Measurements from ENCODE around the gene TRMT44.
A peak's percentile ranks its signal among the peaks of the same experiment; 100 is the strongest.

Gene TRMT44

DNA sequence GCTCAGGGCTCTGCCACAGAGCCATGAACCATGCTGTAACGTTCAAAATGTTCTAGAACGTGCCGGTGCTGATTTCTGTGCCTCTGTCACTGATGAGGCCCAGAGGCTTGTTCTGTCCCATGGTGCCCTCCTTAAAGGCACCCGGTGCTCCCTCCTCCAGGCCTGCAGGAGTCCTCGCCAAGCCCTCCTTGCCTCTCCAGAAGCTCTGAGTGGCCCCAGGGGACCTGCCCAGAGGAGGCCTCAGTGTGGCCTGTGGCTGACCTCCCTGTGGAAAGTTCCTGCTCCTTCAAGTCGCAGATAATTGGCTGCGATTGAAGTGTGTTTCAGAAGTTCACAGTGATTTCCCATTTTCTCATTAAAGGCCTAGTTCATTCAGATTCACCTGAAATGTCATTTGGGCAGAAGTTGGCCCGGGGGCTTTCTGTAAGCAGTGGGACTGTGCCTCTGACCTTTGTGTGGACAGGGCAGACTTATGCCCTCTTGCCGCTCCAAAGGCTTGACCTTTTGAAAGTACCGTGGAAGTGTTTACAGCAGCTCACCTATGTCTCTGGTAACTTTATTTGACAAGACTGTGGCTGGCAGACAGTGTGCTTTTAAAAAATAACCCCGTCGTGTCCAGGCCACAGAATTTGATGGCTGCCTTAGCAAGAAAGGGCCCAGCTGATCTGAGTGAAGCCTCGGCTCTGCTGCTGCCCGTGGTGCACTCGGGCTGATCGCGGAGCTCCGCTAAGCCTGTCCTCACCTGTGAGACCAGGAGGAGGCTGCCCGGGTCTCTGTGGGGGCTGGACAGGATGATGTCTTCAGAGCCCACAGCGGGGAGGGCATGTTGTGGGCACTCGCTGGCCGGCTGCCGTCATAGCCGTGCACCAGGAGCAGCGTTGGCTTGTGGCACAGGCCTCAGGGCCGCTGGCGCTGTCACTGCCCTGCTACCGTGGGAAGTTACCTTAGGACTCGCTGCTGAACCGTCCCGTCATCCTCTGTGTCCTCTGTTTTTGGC, 25.3 kb downstream of the TRMT44 start:
- H3K27me3 ChIP-seq (replicated peaks; ENCODE audit: control insufficient read depth, insufficient read depth, low read length, poor library complexity, severe bottlenecking) = no peaks in the 10 kb centered on the region
- DNase-seq = no peak
- H3K4me3 ChIP-seq (ENCODE audit: insufficient read depth, low read depth, low read length, poor library complexity, severe bottlenecking) = no peak overlapping the region
- H3K27ac ChIP-seq (ENCODE audit: insufficient read depth, low read length, poor library complexity, severe bottlenecking) = no peak overlapping the region
- no peaks in the 10 kb centered on the region for H3K9me3 ChIP-seq (ENCODE audit: control insufficient read depth, low read length)
- peaks cover 47% of the 10 kb centered on the region for H3K36me3 ChIP-seq (ENCODE audit: control insufficient read depth, insufficient read depth, low read length)
- H3K4me1 ChIP-seq (ENCODE audit: control insufficient read depth, insufficient read depth, low read length, poor library complexity, severe bottlenecking) = no peaks in the 10 kb centered on the region

DNA sequence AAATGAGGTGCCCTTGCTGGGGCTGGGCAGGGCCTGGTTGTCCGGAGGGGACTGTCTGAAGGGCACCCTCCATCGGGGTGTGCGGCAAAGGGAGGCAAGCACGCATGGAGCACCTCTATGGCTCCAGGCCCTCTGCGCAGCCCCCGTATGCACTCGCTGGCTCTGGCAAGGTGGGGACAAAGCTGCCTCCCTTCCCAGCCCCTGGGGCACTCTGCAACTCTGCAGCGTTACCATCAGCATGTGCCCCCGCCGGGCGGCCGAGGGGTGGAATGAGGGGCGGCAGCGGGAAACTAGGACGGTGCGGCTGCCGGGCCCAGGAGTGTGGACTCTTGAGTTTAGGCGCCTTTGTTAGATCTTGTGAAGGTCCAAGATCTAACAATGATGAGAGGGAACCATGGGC, 26.4 kb downstream of the TRMT44 start:
- Histone ChIP-seq H3K27ac (ENCODE audit: insufficient read depth, low read length, poor library complexity, severe bottlenecking) (no peak overlapping the region), H3K4me1 (ENCODE audit: control insufficient read depth, insufficient read depth, low read length, poor library complexity, severe bottlenecking) (no peaks in the 10 kb centered on the region), H3K4me3 (ENCODE audit: insufficient read depth, low read depth, low read length, poor library complexity, severe bottlenecking) (no peak overlapping the region), H3K36me3 (ENCODE audit: control insufficient read depth, insufficient read depth, low read length) (peaks cover 47% of the 10 kb centered on the region), H3K9me3 (ENCODE audit: control insufficient read depth, low read length) (no peaks in the 10 kb centered on the region), H3K27me3 (replicated peaks; ENCODE audit: control insufficient read depth, insufficient read depth, low read length, poor library complexity, severe bottlenecking) (no peaks in the 10 kb centered on the region)
- DNase-seq = no peak

DNA sequence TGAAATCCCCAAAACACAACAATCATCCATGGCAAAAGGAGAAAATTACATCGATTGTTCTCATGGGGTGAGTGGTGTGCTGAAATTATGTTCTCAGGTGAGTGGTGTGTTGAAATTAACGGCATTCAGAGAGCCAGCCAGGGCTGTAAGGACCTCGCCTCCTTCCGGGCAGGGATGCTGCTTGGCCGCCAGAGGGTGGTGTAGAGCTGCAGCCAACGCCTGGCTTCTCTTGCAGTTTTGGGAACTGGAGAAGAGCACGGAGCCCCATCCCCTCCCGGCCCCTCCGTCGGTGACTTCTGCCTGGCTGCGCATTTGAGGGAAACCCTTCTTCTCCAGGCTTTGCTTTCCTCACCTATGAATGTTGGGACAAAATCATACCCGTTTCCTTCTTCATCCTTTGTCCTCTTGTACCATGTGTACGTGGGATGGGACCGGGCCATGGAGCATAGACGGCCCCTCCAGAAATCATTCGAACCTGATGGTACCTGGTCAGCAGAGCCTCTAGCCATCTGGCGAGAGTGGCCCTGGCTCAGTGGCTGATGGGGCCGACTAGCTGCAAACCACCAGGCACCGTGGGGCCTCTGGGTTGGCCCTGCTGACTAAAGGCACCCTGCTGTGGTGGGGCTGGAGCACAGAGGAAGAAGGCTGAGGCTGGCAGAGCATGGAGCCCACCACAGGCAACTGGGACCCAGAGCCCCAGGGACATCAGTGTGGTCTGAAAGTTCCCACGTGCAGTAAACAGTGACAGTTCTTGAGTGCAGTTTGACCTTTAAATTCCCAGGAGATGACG, 28.4 kb downstream of the TRMT44 start:
- H3K36me3 ChIP-seq (ENCODE audit: control insufficient read depth, insufficient read depth, low read length) = peaks cover 40% of the 10 kb centered on the region
- H3K9me3 ChIP-seq (ENCODE audit: control insufficient read depth, low read length) = no peaks in the 10 kb centered on the region
- H3K27ac ChIP-seq (ENCODE audit: insufficient read depth, low read length, poor library complexity, severe bottlenecking) = no peak overlapping the region
- no peaks in the 10 kb centered on the region for H3K4me1 ChIP-seq (ENCODE audit: control insufficient read depth, insufficient read depth, low read length, poor library complexity, severe bottlenecking)
- DNase-seq = peak in 1 of 3 donors; percentile 14
- H3K4me3 ChIP-seq (ENCODE audit: insufficient read depth, low read depth, low read length, poor library complexity, severe bottlenecking) = no peak overlapping the region
- H3K27me3 ChIP-seq (replicated peaks; ENCODE audit: control insufficient read depth, insufficient read depth, low read length, poor library complexity, severe bottlenecking) = no peaks in the 10 kb centered on the region

DNA sequence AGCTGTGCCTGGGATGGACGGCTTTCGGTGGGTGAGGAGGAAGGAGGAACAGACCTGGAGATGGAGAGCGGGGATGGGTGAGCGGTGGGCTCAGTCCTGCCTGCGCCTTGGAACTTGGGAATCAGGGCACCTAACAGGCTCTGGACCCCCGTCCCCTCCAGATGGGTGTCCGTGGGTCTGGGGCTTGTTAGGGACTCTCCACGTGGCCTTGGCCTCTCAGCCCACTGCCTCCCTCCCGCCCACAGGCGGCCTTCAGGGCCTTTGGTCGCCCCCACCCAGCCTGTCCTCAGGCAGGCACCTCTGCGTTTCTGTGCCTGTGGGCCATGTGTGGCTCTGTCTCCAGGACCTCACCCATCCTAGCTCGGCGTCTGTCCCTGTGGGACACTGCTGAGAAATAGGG, 29.0 kb downstream of the TRMT44 start:
- no peak overlapping the region for H3K4me3 ChIP-seq (ENCODE audit: insufficient read depth, low read depth, low read length, poor library complexity, severe bottlenecking)
- no peak overlapping the region for H3K27ac ChIP-seq (ENCODE audit: insufficient read depth, low read length, poor library complexity, severe bottlenecking)
- no peaks in the 10 kb centered on the region for H3K9me3 ChIP-seq (ENCODE audit: control insufficient read depth, low read length)
- no peak for DNase-seq
- no peaks in the 10 kb centered on the region for H3K4me1 ChIP-seq (ENCODE audit: control insufficient read depth, insufficient read depth, low read length, poor library complexity, severe bottlenecking)
- H3K36me3 ChIP-seq (ENCODE audit: control insufficient read depth, insufficient read depth, low read length) = peaks cover 39% of the 10 kb centered on the region
- H3K27me3 ChIP-seq (replicated peaks; ENCODE audit: control insufficient read depth, insufficient read depth, low read length, poor library complexity, severe bottlenecking) = no peaks in the 10 kb centered on the region

DNA sequence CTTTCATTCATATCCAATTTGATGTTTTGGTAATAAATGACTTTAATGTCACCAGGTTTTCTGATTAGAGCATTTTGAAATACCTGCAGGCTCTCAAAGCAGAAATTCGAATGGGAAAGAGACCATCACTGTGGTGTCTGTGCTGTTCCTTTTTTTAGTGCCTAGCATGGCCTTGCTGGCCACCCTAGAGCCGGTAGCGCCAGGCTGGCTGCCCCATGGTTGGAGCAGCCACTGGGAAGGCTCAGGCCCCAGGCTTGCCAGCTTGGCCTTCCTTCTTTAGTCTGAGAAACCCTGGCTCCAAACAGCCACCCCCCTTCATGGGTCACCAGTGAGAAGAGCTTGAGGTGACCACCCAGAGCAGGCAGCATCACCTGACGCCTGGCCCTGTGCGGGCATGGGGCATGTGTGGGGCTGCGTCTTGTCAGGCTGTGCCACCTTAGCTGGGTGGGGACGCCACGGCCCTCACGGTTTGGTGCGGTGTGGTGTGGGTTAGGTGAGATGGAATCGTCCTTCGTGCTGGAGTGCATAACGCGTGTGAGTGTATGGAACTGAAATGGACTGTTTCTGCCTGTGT, 30.0 kb downstream of the TRMT44 start:
- Histone ChIP-seq H3K27ac (ENCODE audit: insufficient read depth, low read length, poor library complexity, severe bottlenecking) (no peak overlapping the region), H3K4me1 (ENCODE audit: control insufficient read depth, insufficient read depth, low read length, poor library complexity, severe bottlenecking) (no peaks in the 10 kb centered on the region), H3K4me3 (ENCODE audit: insufficient read depth, low read depth, low read length, poor library complexity, severe bottlenecking) (no peak overlapping the region), H3K9me3 (ENCODE audit: control insufficient read depth, low read length) (no peaks in the 10 kb centered on the region), H3K36me3 (ENCODE audit: control insufficient read depth, insufficient read depth, low read length) (peaks cover 40% of the 10 kb centered on the region), H3K27me3 (replicated peaks; ENCODE audit: control insufficient read depth, insufficient read depth, low read length, poor library complexity, severe bottlenecking) (no peaks in the 10 kb centered on the region)
- DNase-seq = no peak

DNA sequence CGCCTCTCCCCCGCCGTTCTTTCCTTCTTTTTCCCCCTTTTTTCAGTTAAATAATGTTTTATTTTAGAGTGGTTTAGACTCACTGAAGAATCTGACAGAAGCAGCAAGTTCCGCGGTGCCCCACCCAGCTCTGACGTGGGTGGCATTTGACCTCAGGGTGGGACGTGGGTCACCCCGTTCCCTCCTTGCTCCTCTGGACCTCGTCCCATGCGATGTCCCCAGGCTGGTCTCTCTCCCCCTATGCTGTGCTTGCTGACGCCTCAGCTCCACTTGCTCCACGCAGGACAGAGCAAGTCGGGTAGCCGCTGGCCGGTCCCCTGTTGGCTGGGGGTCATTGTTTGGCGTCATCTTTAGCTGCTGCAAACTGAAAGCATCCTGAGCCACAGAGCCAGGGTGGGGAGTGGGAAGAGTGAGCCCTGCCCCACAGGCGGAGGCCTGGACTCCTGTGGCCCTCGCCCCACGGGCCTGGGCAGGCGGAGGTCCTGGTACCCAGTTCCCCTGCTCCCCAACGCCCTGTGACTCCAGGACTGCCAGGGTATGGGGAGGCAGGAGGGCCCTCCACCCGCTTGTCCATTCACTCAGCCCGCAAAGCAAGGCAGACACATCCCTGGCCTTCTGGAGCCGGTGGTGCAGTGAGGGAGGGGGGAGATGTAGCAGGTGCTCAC, 30.8 kb downstream of the TRMT44 start:
- Histone ChIP-seq H3K4me3 (ENCODE audit: insufficient read depth, low read depth, low read length, poor library complexity, severe bottlenecking) (no peak overlapping the region), H3K36me3 (ENCODE audit: control insufficient read depth, insufficient read depth, low read length) (peaks cover 42% of the 10 kb centered on the region), H3K27ac (ENCODE audit: insufficient read depth, low read length, poor library complexity, severe bottlenecking) (no peak overlapping the region), H3K4me1 (ENCODE audit: control insufficient read depth, insufficient read depth, low read length, poor library complexity, severe bottlenecking) (no peaks in the 10 kb centered on the region), H3K9me3 (ENCODE audit: control insufficient read depth, low read length) (no peaks in the 10 kb centered on the region), H3K27me3 (replicated peaks; ENCODE audit: control insufficient read depth, insufficient read depth, low read length, poor library complexity, severe bottlenecking) (no peaks in the 10 kb centered on the region)
- DNase-seq = no peak

DNA sequence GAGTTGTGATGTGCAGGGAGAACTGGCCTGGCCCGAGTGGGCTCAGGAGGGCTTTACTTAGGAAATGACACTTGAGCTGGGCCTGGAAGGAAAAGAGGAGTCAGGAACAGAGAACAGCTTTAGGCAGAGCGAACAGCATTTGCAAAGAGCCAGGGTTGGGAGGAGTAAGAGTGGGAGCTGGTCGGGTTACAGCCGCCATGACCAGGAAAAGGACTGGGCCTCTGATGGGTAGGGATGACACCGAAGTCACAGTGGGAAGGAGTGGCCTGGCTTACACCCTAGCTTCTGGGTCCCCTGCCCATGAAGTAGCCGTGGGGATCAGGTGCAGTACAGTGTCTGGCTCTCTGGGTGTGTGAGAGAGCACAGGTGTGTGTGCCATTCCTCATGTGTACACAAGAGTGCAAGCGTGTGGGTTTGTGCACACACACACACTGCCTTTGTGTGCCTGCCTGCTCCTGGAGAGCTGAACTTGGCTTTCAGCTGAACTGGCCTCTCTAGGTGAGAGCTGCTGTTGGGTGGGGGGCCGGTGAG, 31.6 kb downstream of the TRMT44 start:
- H3K9me3 ChIP-seq (ENCODE audit: control insufficient read depth, low read length) = no peaks in the 10 kb centered on the region
- H3K4me1 ChIP-seq (ENCODE audit: control insufficient read depth, insufficient read depth, low read length, poor library complexity, severe bottlenecking) = no peaks in the 10 kb centered on the region
- H3K4me3 ChIP-seq (ENCODE audit: insufficient read depth, low read depth, low read length, poor library complexity, severe bottlenecking) = no peak overlapping the region
- no peak for DNase-seq
- H3K27ac ChIP-seq (ENCODE audit: insufficient read depth, low read length, poor library complexity, severe bottlenecking) = no peak overlapping the region
- H3K27me3 ChIP-seq (replicated peaks; ENCODE audit: control insufficient read depth, insufficient read depth, low read length, poor library complexity, severe bottlenecking) = no peaks in the 10 kb centered on the region
- H3K36me3 ChIP-seq (ENCODE audit: control insufficient read depth, insufficient read depth, low read length) = peaks cover 43% of the 10 kb centered on the region

DNA sequence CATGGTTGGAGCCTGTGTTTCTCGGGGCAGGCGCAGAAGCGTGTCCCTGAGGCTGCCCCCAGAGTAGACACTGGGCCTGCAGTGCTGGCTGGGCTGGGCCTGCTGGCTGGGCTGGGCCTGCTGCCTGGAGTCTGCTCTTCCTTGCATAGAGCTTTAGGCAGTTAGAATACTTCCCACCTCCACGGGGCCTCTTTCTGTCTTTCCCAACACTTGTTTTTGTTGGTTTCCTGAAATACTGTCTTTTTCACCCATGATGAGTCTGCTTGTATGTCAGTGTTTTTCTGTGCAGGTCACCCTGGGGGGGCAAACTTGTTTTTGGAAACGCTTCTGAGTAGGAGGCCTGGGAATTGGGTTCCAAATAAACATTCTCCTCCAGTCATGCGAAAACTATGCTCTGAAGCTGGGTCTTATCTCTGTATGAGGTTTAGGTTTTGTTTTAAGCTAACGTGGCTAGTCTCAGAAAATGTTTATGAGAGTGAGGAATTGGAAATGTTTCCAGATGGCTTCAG, 32.2 kb downstream of the TRMT44 start:
- Histone ChIP-seq H3K27me3 (replicated peaks; ENCODE audit: control insufficient read depth, insufficient read depth, low read length, poor library complexity, severe bottlenecking) (no peaks in the 10 kb centered on the region), H3K4me3 (ENCODE audit: insufficient read depth, low read depth, low read length, poor library complexity, severe bottlenecking) (no peak overlapping the region), H3K9me3 (ENCODE audit: control insufficient read depth, low read length) (no peaks in the 10 kb centered on the region), H3K36me3 (ENCODE audit: control insufficient read depth, insufficient read depth, low read length) (peaks cover 40% of the 10 kb centered on the region), H3K27ac (ENCODE audit: insufficient read depth, low read length, poor library complexity, severe bottlenecking) (no peak overlapping the region), H3K4me1 (ENCODE audit: control insufficient read depth, insufficient read depth, low read length, poor library complexity, severe bottlenecking) (no peaks in the 10 kb centered on the region)
- no peak for DNase-seq

DNA sequence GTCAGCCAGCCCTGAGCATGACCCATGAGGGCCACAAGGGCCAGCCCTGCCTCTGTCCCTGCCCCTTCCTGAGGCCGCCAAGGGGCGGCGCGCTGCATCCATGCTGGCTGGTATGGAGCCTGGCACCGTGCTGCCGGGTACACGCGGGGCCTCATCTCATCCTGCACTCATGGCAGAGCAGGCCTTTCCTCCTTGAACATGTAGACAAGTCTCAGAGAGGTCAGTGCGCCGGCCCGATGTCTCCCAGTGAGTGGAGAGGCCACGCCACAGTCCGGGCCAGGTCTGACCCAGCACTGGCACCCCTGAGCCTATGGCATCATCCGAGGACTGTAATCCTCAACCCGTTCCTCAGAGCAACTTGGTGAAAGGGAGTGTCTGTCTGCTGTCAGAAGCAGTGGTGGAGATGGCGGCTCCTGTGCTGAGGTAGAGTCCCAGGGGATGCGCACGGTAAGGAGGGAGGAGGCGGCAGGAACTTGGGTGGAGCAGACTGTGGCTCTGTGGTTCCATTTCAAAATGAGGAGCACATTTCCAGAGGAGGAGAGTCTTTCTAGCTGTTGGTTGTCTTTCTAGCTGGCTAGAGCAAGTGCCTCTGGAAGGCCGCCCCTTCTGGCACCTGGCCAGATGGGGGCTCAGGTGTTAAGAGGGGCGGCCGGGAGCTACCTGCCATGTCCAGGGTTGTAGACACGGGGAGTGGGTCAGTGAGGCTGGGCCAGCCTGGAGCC, 32.8 kb downstream of the TRMT44 start:
- Histone ChIP-seq H3K27ac (ENCODE audit: insufficient read depth, low read length, poor library complexity, severe bottlenecking) (no peak overlapping the region), H3K9me3 (ENCODE audit: control insufficient read depth, low read length) (no peaks in the 10 kb centered on the region), H3K4me3 (ENCODE audit: insufficient read depth, low read depth, low read length, poor library complexity, severe bottlenecking) (no peak overlapping the region), H3K27me3 (replicated peaks; ENCODE audit: control insufficient read depth, insufficient read depth, low read length, poor library complexity, severe bottlenecking) (no peaks in the 10 kb centered on the region), H3K36me3 (ENCODE audit: control insufficient read depth, insufficient read depth, low read length) (peaks cover 34% of the 10 kb centered on the region), H3K4me1 (ENCODE audit: control insufficient read depth, insufficient read depth, low read length, poor library complexity, severe bottlenecking) (no peaks in the 10 kb centered on the region)
- no peak for DNase-seq

Data from effector memory CD4-positive, alpha-beta T cell (primary cell).